Measurements from ENCODE around the gene DCHS2. TPM values are rescaled to one million over a fixed set of nuclear protein-coding genes. Genes with fewer than 3 reads are reported as not detected.

The DCHS2 gene
- total RNA-seq, 1 donor from 2014 or later: 0.32 TPM

GRCh38 chr4:154467886-154468285, 23.7 kb downstream of the DCHS2 start:
- no peak for ATAC-seq
- Histone ChIP-seq H3K4me1 (no peaks in the 10 kb centered on the region), H3K27ac (no peak overlapping the region), H3K36me3 (no peaks in the 10 kb centered on the region), H3K9me3 (no peaks in the 10 kb centered on the region), H3K4me3 (no peak overlapping the region), H3K27me3 (no peaks in the 10 kb centered on the region)
- no peak for TF ChIP-seq CTCF (IDR thresholded peaks at IDR 0.05)
- DNase-seq: no peak
- intact Hi-C loops (cut with DNase I): no loop called here

GRCh38 chr4:154466336-154466735, 25.3 kb downstream of the DCHS2 start:
- DNase-seq: no peak
- H3K4me1 ChIP-seq: no peaks in the 10 kb centered on the region
- no peak for ATAC-seq
- no peak overlapping the region for H3K27ac ChIP-seq
- H3K36me3 ChIP-seq: no peaks in the 10 kb centered on the region
- H3K9me3 ChIP-seq: no peaks in the 10 kb centered on the region
- intact Hi-C loops (cut with DNase I): no loop called here
- no peak overlapping the region for H3K4me3 ChIP-seq
- no peaks in the 10 kb centered on the region for H3K27me3 ChIP-seq
- no peak for TF ChIP-seq CTCF (IDR thresholded peaks at IDR 0.05)

- intact Hi-C loops (cut with DNase I): no loop called here
These were observed 26.5 kb downstream of the DCHS2 start for GRCh38 chr4:154465085-154465484.

DNA sequence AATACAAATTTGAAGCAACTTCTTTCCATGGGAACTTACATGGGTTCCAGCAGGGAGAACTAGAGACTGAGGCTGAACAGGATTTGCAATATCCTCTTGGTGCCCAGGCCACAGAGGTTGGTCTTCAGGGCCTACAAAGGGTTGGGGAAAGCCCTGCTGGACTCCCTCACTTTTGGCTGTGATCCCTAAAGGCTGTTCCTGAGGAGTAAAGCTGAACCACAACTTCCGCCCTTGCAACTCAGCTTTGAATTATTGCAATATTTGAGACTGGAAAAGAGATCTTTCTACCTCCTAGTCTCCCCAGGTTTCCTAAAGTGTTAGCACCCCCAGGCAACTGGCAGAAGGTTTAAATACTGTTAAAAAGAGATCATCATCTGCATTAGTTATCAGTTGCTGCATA, 26.9 kb downstream of the DCHS2 start:
- H3K4me3 ChIP-seq: no peak overlapping the region
- no peak overlapping the region for H3K27ac ChIP-seq
- H3K4me1 ChIP-seq: no peaks in the 10 kb centered on the region
- intact Hi-C loops (cut with DNase I): no loop called here
- DNase-seq: no peak
- H3K36me3 ChIP-seq: no peaks in the 10 kb centered on the region
- no peaks in the 10 kb centered on the region for H3K27me3 ChIP-seq
- no peak for TF ChIP-seq CTCF (IDR thresholded peaks at IDR 0.05)
- no peaks in the 10 kb centered on the region for H3K9me3 ChIP-seq
- ATAC-seq: no peak

More at GRCh38 chr4:154465085-154465484, 26.5 kb downstream of the DCHS2 start:
- DNase-seq (no peak), ATAC-seq (no peak)
- H3K4me1 ChIP-seq: no peaks in the 10 kb centered on the region
- H3K36me3 ChIP-seq: no peaks in the 10 kb centered on the region
- no peak overlapping the region for H3K27ac ChIP-seq
- no peaks in the 10 kb centered on the region for H3K9me3 ChIP-seq
- H3K27me3 ChIP-seq: no peaks in the 10 kb centered on the region
- no peak for TF ChIP-seq CTCF (IDR thresholded peaks at IDR 0.05)
- H3K4me3 ChIP-seq: no peak overlapping the region

DNA sequence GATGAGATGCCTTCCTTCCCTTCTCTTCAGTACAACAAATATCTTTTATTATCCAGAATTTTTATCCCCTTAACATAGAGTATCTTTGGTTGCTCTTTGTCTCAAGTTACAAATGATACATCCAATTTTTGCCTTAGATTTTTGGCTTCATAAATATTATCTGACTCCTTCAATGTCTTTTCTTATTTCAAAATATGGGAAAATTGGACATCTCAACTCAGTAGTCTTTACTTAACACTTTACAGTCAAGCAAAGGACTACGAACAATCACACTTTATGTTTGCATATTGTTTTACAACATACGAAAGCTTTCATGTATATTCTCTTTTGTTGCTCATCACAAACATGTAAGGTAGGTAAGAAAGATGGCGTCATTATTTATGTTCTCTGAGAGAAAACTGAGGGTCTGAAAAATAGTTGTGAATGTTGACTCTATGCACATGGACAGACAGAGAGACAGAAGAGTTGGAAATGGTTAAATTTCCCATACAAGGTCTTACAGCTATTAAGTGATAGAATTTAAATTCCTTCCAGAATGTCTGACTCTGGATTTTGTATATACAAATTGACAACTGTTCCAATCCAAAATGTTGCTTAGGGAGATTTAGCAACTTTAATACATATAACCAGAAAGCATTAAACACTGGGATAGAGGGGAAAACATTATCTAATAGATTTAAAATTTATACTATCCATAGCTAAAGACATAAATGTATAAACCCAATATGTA, 29.4 kb downstream of the DCHS2 start:
- DNase-seq (no peak), ATAC-seq (no peak)
- no peak for TF ChIP-seq CTCF (IDR thresholded peaks at IDR 0.05)
- Histone ChIP-seq H3K4me3 (no peak overlapping the region), H3K27ac (no peak overlapping the region), H3K4me1 (no peaks in the 10 kb centered on the region), H3K36me3 (no peaks in the 10 kb centered on the region), H3K9me3 (no peaks in the 10 kb centered on the region), H3K27me3 (no peaks in the 10 kb centered on the region)
- intact Hi-C loops (cut with DNase I): no loop called here

GRCh38 chr4:154457471-154457870, 34.1 kb downstream of the DCHS2 start:
- Histone ChIP-seq H3K27ac (no peak overlapping the region), H3K27me3 (no peaks in the 10 kb centered on the region), H3K9me3 (no peaks in the 10 kb centered on the region), H3K4me3 (no peak overlapping the region), H3K36me3 (no peaks in the 10 kb centered on the region), H3K4me1 (no peaks in the 10 kb centered on the region)
- ATAC-seq (no peak), DNase-seq (no peak)
- TF ChIP-seq CTCF (IDR thresholded peaks at IDR 0.05): no peak
- intact Hi-C loops (cut with DNase I): no loop called here
